Suprapubic skin (tissue), 4 donors: ENCODE results near the gene PARP14. TPM values are rescaled to one million over a fixed set of nuclear protein-coding genes. Genes with fewer than 3 reads are reported as not detected.

Source experiments
- DNase-seq, 2 donors: peaks; one replicate each; pipeline ENCODE4 v3.0.0-alpha.2; 2019; ENCODE audit warnings: low spot score in 2 of 2
- H3K27ac ChIP-seq: fragments of 200-600 bp; sonication (generic); one replicate; pipeline ENCODE4 v1.5.1; 2019
- H3K27me3 ChIP-seq: fragments of 200-600 bp; sonication (generic); one replicate; pipeline ENCODE4 v1.5.1; 2019
- H3K36me3 ChIP-seq: fragments of 200-600 bp; sonication (generic); one replicate; pipeline ENCODE4 v1.5.1; 2019
- H3K4me1 ChIP-seq: fragments of 200-600 bp; sonication (generic); one replicate; pipeline ENCODE4 v1.5.1; 2019
- H3K4me3 ChIP-seq: fragments of 200-600 bp; sonication (generic); one replicate; pipeline ENCODE4 v1.5.1; 2019; ENCODE audit warnings: mild to moderate bottlenecking
- H3K9me3 ChIP-seq: fragments of 200-600 bp; sonication (generic); one replicate; pipeline ENCODE4 v1.5.1; 2019
- EP300 ChIP-seq: sonication (generic); formaldehyde crosslinking; IDR thresholded peaks from one replicate; pipeline ENCODE4 v1.6.1; 2017; ENCODE audit warnings: antibody characterized with exemption
- POLR2A ChIP-seq, 2 donors: fragments of 450-650 bp; IDR thresholded peaks; one replicate each; pipeline ENCODE4 v1.6.1; 2017; ENCODE audit warnings: antibody characterized with exemption in 2 of 2, mild to moderate bottlenecking in 2 of 2, moderate library complexity in 2 of 2
- POLR2AphosphoS5 ChIP-seq, 3 donors: sonication (generic); formaldehyde crosslinking; IDR thresholded peaks; one replicate each; pipeline ENCODE4 v1.6.1; 2017; ENCODE audit warnings: antibody characterized with exemption in 3 of 3
- WGBS: methylation state at CpG from one replicate; pipeline ENCODE4 v1.1.5; 2018; 5-methylcytosine and 5-hydroxymethylcytosine counted together
- total RNA-seq, 4 donors: library from RNA; depleted of rRNA; stranded (reverse); fragments of >200 nt; gene quantifications; one replicate each; pipeline ENCODE4 v1.1.0, GENCODE V29; 2016
- TF ChIP-seq, protein P1 (sequence below), 2 donors: fragments of 200-600 bp in 1 of 2; fragments of 450-650 bp in 1 of 2; sonication (generic) in 1 of 2; IDR thresholded peaks; one replicate each; pipeline ENCODE4 v1.5.1; 2016 to 2019; ENCODE audit warnings: antibody characterized with exemption in 2 of 2, mild to moderate bottlenecking in 1 of 2, moderate library complexity in 1 of 2

Gene PARP14
- total RNA-seq, 4 donors from 2014 or later = 5.2 to 34.9 (median 14.5) TPM

GRCh38 chr3:122776675-122777468 lies 96.2 kb downstream of the PARP14 start:
- no peaks in the 10 kb centered on the region for H3K9me3 ChIP-seq
- no peaks in the 10 kb centered on the region for H3K4me1 ChIP-seq
- H3K27ac ChIP-seq = no peak overlapping the region
- TF ChIP-seq EP300 (no peak), POLR2AphosphoS5 (IDR thresholded peaks at IDR 0.05) (no peak), POLR2A (IDR thresholded peaks at IDR 0.05) (no peak)
- TF ChIP-seq, protein P1, sequence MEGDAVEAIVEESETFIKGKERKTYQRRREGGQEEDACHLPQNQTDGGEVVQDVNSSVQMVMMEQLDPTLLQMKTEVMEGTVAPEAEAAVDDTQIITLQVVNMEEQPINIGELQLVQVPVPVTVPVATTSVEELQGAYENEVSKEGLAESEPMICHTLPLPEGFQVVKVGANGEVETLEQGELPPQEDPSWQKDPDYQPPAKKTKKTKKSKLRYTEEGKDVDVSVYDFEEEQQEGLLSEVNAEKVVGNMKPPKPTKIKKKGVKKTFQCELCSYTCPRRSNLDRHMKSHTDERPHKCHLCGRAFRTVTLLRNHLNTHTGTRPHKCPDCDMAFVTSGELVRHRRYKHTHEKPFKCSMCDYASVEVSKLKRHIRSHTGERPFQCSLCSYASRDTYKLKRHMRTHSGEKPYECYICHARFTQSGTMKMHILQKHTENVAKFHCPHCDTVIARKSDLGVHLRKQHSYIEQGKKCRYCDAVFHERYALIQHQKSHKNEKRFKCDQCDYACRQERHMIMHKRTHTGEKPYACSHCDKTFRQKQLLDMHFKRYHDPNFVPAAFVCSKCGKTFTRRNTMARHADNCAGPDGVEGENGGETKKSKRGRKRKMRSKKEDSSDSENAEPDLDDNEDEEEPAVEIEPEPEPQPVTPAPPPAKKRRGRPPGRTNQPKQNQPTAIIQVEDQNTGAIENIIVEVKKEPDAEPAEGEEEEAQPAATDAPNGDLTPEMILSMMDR (IDR thresholded peaks at IDR 0.05) = no peak
- DNase-seq = no peak
- H3K4me3 ChIP-seq = no peak overlapping the region
- H3K36me3 ChIP-seq = peaks cover 4% of the 10 kb centered on the region
- no peaks in the 10 kb centered on the region for H3K27me3 ChIP-seq
- 80% methylated on average over 5 of the region's 5 CpGs for WGBS

DNA sequence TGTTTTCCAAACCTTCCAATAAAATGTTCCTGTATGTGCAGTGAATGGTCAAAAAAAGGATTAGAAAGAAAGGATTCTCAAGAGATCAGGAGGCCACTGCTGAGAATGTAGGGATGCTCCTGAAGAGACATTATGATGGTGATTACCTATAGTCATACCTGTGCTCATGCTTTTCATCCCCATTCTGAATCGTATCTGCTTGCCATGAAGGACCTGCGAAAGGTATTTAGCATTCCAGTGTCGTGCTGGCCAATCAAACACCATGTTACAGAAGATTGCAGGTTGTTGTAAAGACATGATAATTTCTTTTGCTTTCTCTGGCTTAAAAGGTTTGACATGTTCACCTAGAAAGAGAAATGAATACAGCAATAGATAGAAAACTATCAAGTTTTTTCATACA lies 96.9 kb downstream of the PARP14 start:
- TF ChIP-seq POLR2AphosphoS5 (IDR thresholded peaks at IDR 0.05) (no peak), POLR2A (IDR thresholded peaks at IDR 0.05) (no peak), EP300 (no peak)
- TF ChIP-seq, protein P1 (IDR thresholded peaks at IDR 0.05) = no peak
- Histone ChIP-seq H3K4me1 (no peaks in the 10 kb centered on the region), H3K4me3 (no peak overlapping the region), H3K9me3 (no peaks in the 10 kb centered on the region), H3K36me3 (peaks cover 4% of the 10 kb centered on the region), H3K27me3 (no peaks in the 10 kb centered on the region), H3K27ac (no peak overlapping the region)
- WGBS = 79% methylated on average over 3 of the region's 3 CpGs
- no peak for DNase-seq

Other genes with a start within 250 kb of the PARP14 start
- 10 to 100 TPM; 25.0 to 49.5 (median 37.0) TPM for gene KPNA1, start 165.9 kb upstream of the PARP14 start, total RNA-seq
- 10 to 100 TPM in 3 of 4 donors, 1 to 10 TPM in 1; 8.3 to 13.1 (median 11.2) TPM for gene PARP9, start 116.5 kb upstream of the PARP14 start, total RNA-seq
- 10 to 100 TPM in 3 of 4 donors, 1 to 10 TPM in 1; 7.6 to 15.3 (median 12.7) TPM for gene DTX3L, start 116.5 kb upstream of the PARP14 start, total RNA-seq
- gene PARP15, start 103.2 kb upstream of the PARP14 start, total RNA-seq = under 1 TPM in 3 of 4 donors, not detected in 1; 0.26 to 0.80 (median 0.51) TPM
- 10 to 100 TPM in 3 of 4 donors, 1 to 10 TPM in 1; 8.8 to 32.8 (median 15.7) TPM for gene HSPBAP1, start 113.0 kb downstream of the PARP14 start, total RNA-seq
- 10 to 100 TPM; 20.9 to 34.0 (median 32.1) TPM for gene SLC49A4, start 114.2 kb downstream of the PARP14 start, total RNA-seq